Transverse colon (tissue), 4 donors: ENCODE data around the gene HRC. TPM values are rescaled to one million over a fixed set of nuclear protein-coding genes. Genes with fewer than 3 reads are reported as not detected.
"Not testable (repeated sequence)": the region's sequence is repeated elsewhere in the genome, so short reads cannot be mapped to it uniquely, and the experiment has no call there.

ENCODE experiments used
- DNase-seq: peaks from one replicate; pipeline ENCODE4 v3.0.0-alpha.2; 2019
- H3K27ac ChIP-seq, 4 donors: fragments of 200-600 bp; sonication (generic); 2 replicates each; pipeline ENCODE4 v1.5.1; 2016 to 2018; ENCODE audit warnings: inconsistent platforms in 4 of 4
- H3K27me3 ChIP-seq: fragments of 200-600 bp; sonication (generic); 2 replicates; pipeline ENCODE4 v1.5.1; 2017; ENCODE audit warnings: inconsistent platforms
- H3K36me3 ChIP-seq, 4 donors: fragments of 200-600 bp; sonication (generic); 2 replicates each; pipeline ENCODE4 v1.5.1; 2017 to 2019; ENCODE audit warnings: inconsistent platforms in 4 of 4
- H3K4me1 ChIP-seq, 4 donors: fragments of 200-600 bp; sonication (generic); 2 replicates each; pipeline ENCODE4 v1.5.1; 2017 to 2020; ENCODE audit warnings: inconsistent platforms in 4 of 4
- H3K4me3 ChIP-seq, 4 donors: fragments of 200-600 bp; sonication (generic); 1 replicate in 1 of 4; 2 replicates in 3 of 4; pipeline versions ENCODE4 v1.5.1 to v1.6.1; 2017 to 2019; ENCODE audit warnings: inconsistent platforms in 4 of 4
- H3K9me3 ChIP-seq, 2 donors: fragments of 200-600 bp; sonication (generic); 2 replicates each; pipeline ENCODE4 v1.5.1; 2017 to 2019; ENCODE audit warnings: inconsistent platforms in 2 of 2
- EP300 ChIP-seq: sonication (generic); formaldehyde crosslinking; IDR thresholded peaks from one replicate; pipeline ENCODE4 v1.6.1; 2017; ENCODE audit warnings: antibody characterized with exemption, low read depth
- POLR2A ChIP-seq: fragments of 450-650 bp; IDR thresholded peaks from one replicate; pipeline ENCODE4 v1.6.1; 2016; ENCODE audit warnings: antibody characterized with exemption, mild to moderate bottlenecking, moderate library complexity
- POLR2AphosphoS5 ChIP-seq, 3 donors: sonication (generic); formaldehyde crosslinking; IDR thresholded peaks; one replicate each; pipeline ENCODE4 v1.6.1; 2016; ENCODE audit warnings: antibody characterized with exemption in 3 of 3
- WGBS, 2 donors: methylation state at CpG; one replicate each; pipeline ENCODE4 v1.1.5; 2018; ENCODE audit warnings: low coverage in 1 of 2; 5-methylcytosine and 5-hydroxymethylcytosine counted together
- in situ Hi-C, 4 donors: fragments of 200-750 bp; cut with MboI; loops; one replicate each; pipeline versions ENCODE4 v1.15.0 to v1.15.1; 2017; ENCODE audit warnings: low sequenced_read_pairs in 3 of 4, low pct_ligation_motif_present in 1 of 4, low pct_unique_long_range_greater_than_20kb in 1 of 4
- intact Hi-C: fragments of 100-400 bp; cut with DNase I; formaldehyde crosslinking; loops from one replicate; pipeline ENCODE4 v1.15.1; 2023; ENCODE audit warnings: low total_unique reads
- total RNA-seq, 4 donors: library from RNA; depleted of rRNA; stranded (reverse); fragments of >200 nt; gene quantifications; one replicate each; pipeline ENCODE4 v1.1.0, GENCODE V29; 2016
- TF ChIP-seq, protein P1 (sequence below), 5 experiments: fragments of 200-600 bp in 3 of 5; fragments of 450-650 bp in 2 of 5; sonication (generic) in 3 of 5; IDR thresholded peaks; 1 replicate in 2 of 5; 2 replicates in 3 of 5; pipeline ENCODE4 v1.5.1; 2016 to 2017; ENCODE audit warnings: antibody characterized with exemption in 5 of 5, inconsistent platforms in 3 of 5, mild to moderate bottlenecking in 2 of 5, moderate library complexity in 1 of 5

The HRC gene
- total RNA-seq, 4 donors from 2014 or later: 0.16 to 0.82 TPM; not detected in 2

DNA sequence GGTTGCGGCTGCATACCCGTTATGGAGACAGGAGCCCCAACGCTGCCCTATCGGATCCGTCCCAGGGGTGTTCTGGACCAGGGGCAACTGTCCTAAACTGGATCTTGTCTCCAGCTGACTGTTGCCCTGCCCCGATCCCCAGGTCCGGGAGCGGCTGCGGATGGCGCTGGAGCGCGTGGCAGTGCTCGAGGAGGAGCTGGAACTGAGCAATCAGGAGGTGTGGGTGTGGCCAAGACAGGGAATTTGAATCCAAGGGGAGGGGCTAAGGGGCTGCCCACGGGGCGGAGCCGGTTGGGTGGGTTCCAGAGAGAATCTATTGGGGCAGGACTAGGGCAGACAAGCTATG lies 26.0 kb downstream of the HRC start:
- 62 to 70% methylated on average over 6 to 15 of the region's 16 CpGs for WGBS, 2 donors
- Histone ChIP-seq H3K9me3 (no peaks in the 10 kb centered on the region), H3K27ac (no peak overlapping the region), H3K4me3 (no peak overlapping the region), H3K27me3 (no peaks in the 10 kb centered on the region), H3K4me1 (peaks cover 6 to 46% (median 25%) of the 10 kb centered on the region in 4 donors), H3K36me3 (no peaks in the 10 kb centered on the region)
- TF ChIP-seq, protein P1, sequence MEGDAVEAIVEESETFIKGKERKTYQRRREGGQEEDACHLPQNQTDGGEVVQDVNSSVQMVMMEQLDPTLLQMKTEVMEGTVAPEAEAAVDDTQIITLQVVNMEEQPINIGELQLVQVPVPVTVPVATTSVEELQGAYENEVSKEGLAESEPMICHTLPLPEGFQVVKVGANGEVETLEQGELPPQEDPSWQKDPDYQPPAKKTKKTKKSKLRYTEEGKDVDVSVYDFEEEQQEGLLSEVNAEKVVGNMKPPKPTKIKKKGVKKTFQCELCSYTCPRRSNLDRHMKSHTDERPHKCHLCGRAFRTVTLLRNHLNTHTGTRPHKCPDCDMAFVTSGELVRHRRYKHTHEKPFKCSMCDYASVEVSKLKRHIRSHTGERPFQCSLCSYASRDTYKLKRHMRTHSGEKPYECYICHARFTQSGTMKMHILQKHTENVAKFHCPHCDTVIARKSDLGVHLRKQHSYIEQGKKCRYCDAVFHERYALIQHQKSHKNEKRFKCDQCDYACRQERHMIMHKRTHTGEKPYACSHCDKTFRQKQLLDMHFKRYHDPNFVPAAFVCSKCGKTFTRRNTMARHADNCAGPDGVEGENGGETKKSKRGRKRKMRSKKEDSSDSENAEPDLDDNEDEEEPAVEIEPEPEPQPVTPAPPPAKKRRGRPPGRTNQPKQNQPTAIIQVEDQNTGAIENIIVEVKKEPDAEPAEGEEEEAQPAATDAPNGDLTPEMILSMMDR (IDR thresholded peaks at IDR 0.05): no peak
- TF ChIP-seq POLR2AphosphoS5 (IDR thresholded peaks at IDR 0.05) (no peak), POLR2A (no peak), EP300 (no peak)
- in situ Hi-C loops (no loop called here), intact Hi-C loops (no loop called here)
- no peak for DNase-seq

DNA sequence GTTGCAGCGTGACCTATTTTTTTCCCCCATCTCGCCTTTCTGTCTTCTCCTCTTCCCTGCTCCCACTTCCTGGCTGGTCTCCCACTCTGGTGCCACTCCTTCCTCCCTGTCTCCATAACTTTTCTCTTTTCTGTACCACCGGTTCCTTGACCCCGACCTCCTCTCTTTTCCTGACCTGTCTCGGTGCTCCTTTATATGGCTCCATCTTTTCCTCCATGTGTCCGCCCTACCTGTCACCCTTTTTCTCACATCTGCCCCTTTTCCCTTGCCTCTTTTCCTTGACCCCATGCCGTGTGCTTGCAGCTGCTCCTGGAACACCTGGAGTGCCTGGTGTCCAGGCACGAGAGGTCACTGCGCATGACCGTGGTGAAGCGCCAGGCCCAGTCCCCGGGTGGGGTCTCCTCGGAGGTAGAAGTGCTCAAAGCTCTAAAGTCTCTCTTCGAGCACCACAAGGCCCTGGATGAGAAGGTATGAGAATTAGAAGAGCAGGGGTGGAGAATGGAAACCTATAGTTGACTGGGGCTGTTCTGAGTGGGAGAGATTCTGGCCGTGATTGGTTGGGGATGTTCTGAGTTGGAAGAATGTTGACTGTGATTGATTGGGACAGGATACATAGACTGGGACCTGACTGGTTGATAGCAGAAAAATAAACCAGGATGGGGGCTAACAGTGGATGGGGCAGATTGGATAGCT lies 26.5 kb downstream of the HRC start:
- 34 to 52% methylated on average over 15 of the region's 15 CpGs for WGBS, 2 donors
- intact Hi-C loops: no loop called here
- peak overlapping the region in 3 of 4 donors; percentile 11 to 41 (median 21) for H3K4me3 ChIP-seq

DNA sequence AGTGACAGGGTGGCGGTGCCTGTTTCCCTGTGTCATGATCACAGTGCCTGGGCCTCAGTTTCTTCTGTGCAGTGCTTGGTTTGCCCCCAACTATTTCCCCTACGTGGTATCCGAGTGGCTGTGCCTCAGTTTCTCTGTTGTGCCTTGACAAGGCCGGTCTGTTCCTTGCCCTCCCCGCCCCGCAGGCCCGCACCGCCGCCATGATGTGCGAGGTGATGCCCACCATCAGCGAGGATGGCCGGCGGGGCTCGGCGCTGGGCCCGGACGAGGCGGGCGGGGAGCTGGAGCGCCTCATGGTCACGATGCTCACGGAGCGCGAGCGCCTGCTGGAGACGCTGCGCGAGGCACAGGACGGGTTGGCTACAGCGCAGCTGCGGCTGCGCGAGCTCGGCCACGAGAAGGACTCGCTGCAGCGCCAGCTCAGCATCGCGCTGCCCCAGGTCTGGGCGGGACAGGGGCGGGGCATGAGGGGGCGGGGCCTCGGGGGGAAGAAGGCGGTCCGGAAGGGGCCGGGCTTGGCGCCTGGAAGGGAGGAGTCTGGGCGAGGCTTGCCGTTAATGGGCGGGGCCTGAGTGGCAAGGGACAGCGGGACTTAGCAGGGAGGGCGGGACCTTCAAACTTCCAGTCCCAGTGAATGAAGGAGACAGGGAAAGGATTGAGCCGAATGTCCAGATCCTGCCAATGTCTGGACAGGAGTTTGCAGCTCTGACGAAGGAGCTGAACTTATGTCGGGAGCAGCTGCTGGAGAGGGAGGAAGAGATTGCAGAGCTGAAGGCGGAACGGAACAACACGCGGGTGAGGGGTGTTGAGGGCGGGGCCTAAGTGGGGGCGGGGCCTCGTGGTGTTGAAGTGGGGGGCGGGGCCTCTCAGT lies 27.3 kb downstream of the HRC start:
- H3K27ac ChIP-seq: peak overlapping the region; percentile 65 to 78 (median 76)
- intact Hi-C loops (no loop called here), in situ Hi-C loops (no loop called here)
- no peaks in the 10 kb centered on the region for H3K9me3 ChIP-seq
- peak; percentile 98 for DNase-seq
- no peaks in the 10 kb centered on the region for H3K27me3 ChIP-seq
- WGBS, 2 donors: 0 to 3% methylated on average over 11 to 58 of the region's 63 CpGs
- peak overlapping the region in 3 of 4 donors; percentile 11 to 41 (median 21) for H3K4me3 ChIP-seq
- H3K36me3 ChIP-seq: no peaks in the 10 kb centered on the region
- H3K4me1 ChIP-seq: peaks cover 6 to 34% (median 16%) of the 10 kb centered on the region in 4 donors
- TF ChIP-seq EP300: no peak
- TF ChIP-seq, protein P1 (IDR thresholded peaks at IDR 0.05): peak in 4 of 5 experiments; percentile 14 to 58 (median 29)

More for the DNA sequence above, 26.5 kb downstream of the HRC start:
- Histone ChIP-seq H3K9me3 (no peaks in the 10 kb centered on the region), H3K27me3 (no peaks in the 10 kb centered on the region), H3K27ac (peak overlapping the region; percentile 65 to 78 (median 72)), H3K36me3 (no peaks in the 10 kb centered on the region), H3K4me1 (peaks cover 6 to 42% (median 21%) of the 10 kb centered on the region in 4 donors)
- TF ChIP-seq POLR2AphosphoS5 (IDR thresholded peaks at IDR 0.05) (no peak), POLR2A (no peak), EP300 (no peak)
- TF ChIP-seq, protein P1 (IDR thresholded peaks at IDR 0.05): no peak
- in situ Hi-C loops: no loop called here
- DNase-seq: no peak

DNA sequence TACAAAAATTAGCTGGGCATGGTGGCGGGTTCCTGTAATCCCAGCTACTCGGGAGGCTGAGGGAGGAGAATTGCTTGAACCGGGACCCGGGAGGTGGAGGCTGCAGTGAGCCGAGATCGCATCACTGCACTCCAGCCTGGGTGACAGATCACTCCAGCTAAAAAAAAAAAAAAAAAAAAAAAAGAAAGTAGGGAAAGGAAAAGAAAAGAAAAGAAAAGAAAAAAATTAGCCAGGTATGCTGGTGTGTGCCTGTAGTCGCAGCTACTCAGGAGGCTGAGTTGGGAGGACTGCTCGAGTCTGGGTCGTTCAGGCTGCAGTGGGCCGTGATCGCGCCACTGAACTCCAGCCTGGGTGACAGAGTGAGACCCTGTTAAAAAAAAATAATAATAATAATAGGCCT lies 28.0 kb downstream of the HRC start:
- DNase-seq, H3K27me3 ChIP-seq, H3K36me3 ChIP-seq, in situ Hi-C loops, H3K9me3 ChIP-seq, intact Hi-C loops: not testable (repeated sequence)
- H3K4me3 ChIP-seq: peak overlapping the region in 1 of 4 donors; percentile 33
- 94% methylated on average over 12 of the region's 12 CpGs; no CpG with 5 or more reads in 1 of the 2 donors for WGBS, 2 donors
- peak overlapping the region; percentile 65 to 78 (median 76) for H3K27ac ChIP-seq
- H3K4me1 ChIP-seq: peaks cover 6 to 31% (median 16%) of the 10 kb centered on the region in 4 donors
